Measurements from ENCODE around the gene TLX2. TPM values are rescaled to one million over a fixed set of nuclear protein-coding genes. Genes with fewer than 3 reads are reported as not detected.

TLX2 gene
- total RNA-seq, 1 experiment from 2014 or later, result not detected

- no peaks in the 10 kb centered on the region for H3K9me3 ChIP-seq (ENCODE audit: control insufficient read depth, insufficient read depth, low read depth, low read length)
- ChIA-PET POLR2A (no interaction called here), CTCF (interaction anchor here (0.6 kb wide), 1 partner anchor 82 kb away, joined by 7 read pairs; no protein-coding TSS in a partner anchor)
- no peaks in the 10 kb centered on the region for H3K27me3 ChIP-seq (ENCODE audit: control insufficient read depth, insufficient read depth, low read length)
- in situ Hi-C loops (cut with HindIII; ENCODE audit: low pct_unique_long_range_greater_than_20kb, low sequenced_read_pairs) (no loop called here), intact Hi-C loops (cut with micrococcal nuclease; ENCODE audit: unreplicated experiment) (loop anchor here (10.0 kb wide), 1 partner anchor 82 kb away; no protein-coding TSS in a partner anchor)
- peaks cover 2% of the 10 kb centered on the region for H3K36me3 ChIP-seq (ENCODE audit: control insufficient read depth, insufficient read depth, low read length)
- no peak for DNase-seq (ENCODE audit: low read depth, low spot score)
- peaks cover 55% of the 10 kb centered on the region for H3K4me1 ChIP-seq (ENCODE audit: control insufficient read depth, insufficient read depth, low read length)
- no TSS peak for BruUV-seq (replicated peaks)
- H3K4me3 ChIP-seq (ENCODE audit: low read depth in 2 of 2, low read length in 2 of 2), result peak overlapping the region; percentile 86 to 94
- TF ChIP-seq REST (IDR thresholded peaks at IDR 0.05; ENCODE audit: insufficient read depth in 1 of 2, low read depth in 2 of 2, low read length in 1 of 2) (0 out of 4 replicates have a peak, but pooled peaks of 1 of the 2 experiments have one; percentile 4), SIN3A (IDR thresholded peaks at IDR 0.05; ENCODE audit: borderline replicate concordance, insufficient read depth, low read depth, low read length) (0 out of 2 replicates have a peak, but pooled peaks have one; percentile 76), POLR2AphosphoS5 (IDR thresholded peaks at IDR 0.05; ENCODE audit: low read depth, low read length) (peak; percentile 85), TCF7L2 (IDR thresholded peaks at IDR 0.05; ENCODE audit: low read depth, low read length) (peak; percentile 61; the same call in 1 of the 2 replicates), CTCF (IDR thresholded peaks at IDR 0.05) (peak; percentile 85)
- peak; percentile 56 for ATAC-seq
- H3K27ac ChIP-seq (ENCODE audit: low read length), result peak overlapping the region; percentile 98
Measured at GRCh38 chr2:74502720-74503505, 11.3 kb upstream of the TLX2 start.

- Histone ChIP-seq H3K27me3 (ENCODE audit: control insufficient read depth, insufficient read depth, low read length) (no peaks in the 10 kb centered on the region), H3K27ac (ENCODE audit: low read length) (peak overlapping the region; percentile 98), H3K4me3 (ENCODE audit: low read depth in 2 of 2, low read length in 2 of 2) (peak overlapping the region; percentile 86 to 94), H3K9me3 (ENCODE audit: control insufficient read depth, insufficient read depth, low read depth, low read length) (no peaks in the 10 kb centered on the region), H3K36me3 (ENCODE audit: control insufficient read depth, insufficient read depth, low read length) (peaks cover 4% of the 10 kb centered on the region), H3K4me1 (ENCODE audit: control insufficient read depth, insufficient read depth, low read length) (peaks cover 53% of the 10 kb centered on the region)
- POLR2A ChIA-PET, result interaction anchor here (1.0 kb wide), 1 partner anchor 47 kb away, joined by 3 read pairs; no protein-coding TSS in a partner anchor
- CTCF ChIA-PET, result interaction anchor here (0.6 to 0.9 kb wide), 2 partner anchors 26 to 81 kb away, joined by 4 to 7 read pairs; partner anchors contain the start of genes AUP1 and HTRA2
- in situ Hi-C loops (cut with HindIII; ENCODE audit: low pct_unique_long_range_greater_than_20kb, low sequenced_read_pairs) (no loop called here), intact Hi-C loops (cut with micrococcal nuclease; ENCODE audit: unreplicated experiment) (loop anchor here (10.0 kb wide), 1 partner anchor 81 kb away; no protein-coding TSS in a partner anchor)
- no TSS peak for BruUV-seq (replicated peaks)
- ATAC-seq (no peak), DNase-seq (ENCODE audit: low read depth, low spot score) (no peak)
- TF ChIP-seq TCF7L2 (IDR thresholded peaks at IDR 0.05; ENCODE audit: low read depth, low read length) (no peak), CTCF (IDR thresholded peaks at IDR 0.05) (no peak), SIN3A (IDR thresholded peaks at IDR 0.05; ENCODE audit: borderline replicate concordance, insufficient read depth, low read depth, low read length) (0 out of 2 replicates have a peak, but pooled peaks have one; percentile 22)
Measured at GRCh38 chr2:74503506-74504475, 10.5 kb upstream of the TLX2 start.

Measured in Panc1 (cell line).